ENCODE data around the gene RALGAPA1. TPM values are rescaled to one million over a fixed set of nuclear protein-coding genes. Genes with fewer than 3 reads are reported as not detected.
"Not testable (repeated sequence)": the region's sequence is repeated elsewhere in the genome, so short reads cannot be mapped to it uniquely, and the experiment has no call there.

Gene RALGAPA1
- total and polyA plus RNA-seq, 2 experiments from 2014 or later, result 19.2 to 41.6 TPM

- peaks cover 32% of the 10 kb centered on the region for H3K79me2 ChIP-seq
- H3K9me3 ChIP-seq (ENCODE audit: low read depth), result no peaks in the 10 kb centered on the region
- DNase-seq (ENCODE audit: low spot score), result no peak
- no peaks in the 10 kb centered on the region for H3K27me3 ChIP-seq
- TF ChIP-seq, protein P1, sequence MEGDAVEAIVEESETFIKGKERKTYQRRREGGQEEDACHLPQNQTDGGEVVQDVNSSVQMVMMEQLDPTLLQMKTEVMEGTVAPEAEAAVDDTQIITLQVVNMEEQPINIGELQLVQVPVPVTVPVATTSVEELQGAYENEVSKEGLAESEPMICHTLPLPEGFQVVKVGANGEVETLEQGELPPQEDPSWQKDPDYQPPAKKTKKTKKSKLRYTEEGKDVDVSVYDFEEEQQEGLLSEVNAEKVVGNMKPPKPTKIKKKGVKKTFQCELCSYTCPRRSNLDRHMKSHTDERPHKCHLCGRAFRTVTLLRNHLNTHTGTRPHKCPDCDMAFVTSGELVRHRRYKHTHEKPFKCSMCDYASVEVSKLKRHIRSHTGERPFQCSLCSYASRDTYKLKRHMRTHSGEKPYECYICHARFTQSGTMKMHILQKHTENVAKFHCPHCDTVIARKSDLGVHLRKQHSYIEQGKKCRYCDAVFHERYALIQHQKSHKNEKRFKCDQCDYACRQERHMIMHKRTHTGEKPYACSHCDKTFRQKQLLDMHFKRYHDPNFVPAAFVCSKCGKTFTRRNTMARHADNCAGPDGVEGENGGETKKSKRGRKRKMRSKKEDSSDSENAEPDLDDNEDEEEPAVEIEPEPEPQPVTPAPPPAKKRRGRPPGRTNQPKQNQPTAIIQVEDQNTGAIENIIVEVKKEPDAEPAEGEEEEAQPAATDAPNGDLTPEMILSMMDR (IDR thresholded peaks at IDR 0.05; ENCODE audit: poor library complexity), result no peak
- TF ChIP-seq EZH2phosphoT487 (IDR thresholded peaks at IDR 0.05; ENCODE audit: low read depth, severe bottlenecking, unreplicated experiment), result no peak
- no peak for TF ChIP-seq EZH2 (IDR thresholded peaks at IDR 0.05; ENCODE audit: borderline replicate concordance)
- no peaks in the 10 kb centered on the region for H3K9me2 ChIP-seq (replicated peaks; ENCODE audit: insufficient read depth)
- peak overlapping the region; percentile 95 for H3K27ac ChIP-seq
- peak overlapping the region; percentile 93 for H2AFZ ChIP-seq
- peak overlapping the region; percentile 55 for H3K4me3 ChIP-seq
- no peaks in the 10 kb centered on the region for H3K4me1 ChIP-seq (ENCODE audit: insufficient read depth)
- 3% methylated on average over 11 of the region's 11 CpGs for WGBS (ENCODE audit: low lambda C conversion rate, missing lambda C conversion rate)
- no peaks in the 10 kb centered on the region for H4K20me1 ChIP-seq (ENCODE audit: insufficient read depth, poor library complexity, severe bottlenecking)
- H3K4me2 ChIP-seq, result peak overlapping the region; percentile 85
- H3K36me3 ChIP-seq (replicated peaks; ENCODE audit: insufficient read depth, low read depth), result no peaks in the 10 kb centered on the region
These were observed 17.9 kb upstream of the RALGAPA1 start for GRCh38 chr14:35826952-35827416.

GRCh38 chr14:35826218-35826951 is 17.3 kb upstream of the RALGAPA1 start, which contains the start of gene BRMS1L:
Gene BRMS1L (plus strand): TSS chr14:35826338. CDS start chr14:35826517, 179 bp downstream.
- Histone ChIP-seq H2AFZ (peak within 1 kb of the TSS; percentile 93), H3K36me3 (replicated peaks; ENCODE audit: insufficient read depth, low read depth) (no peaks in the 10 kb centered on the region), H3K9me3 (ENCODE audit: low read depth) (no peaks in the 10 kb centered on the region), H3K27me3 (no peaks in the 10 kb centered on the region), H3K9me2 (replicated peaks; ENCODE audit: insufficient read depth) (no peaks in the 10 kb centered on the region), H3K4me2 (peak within 1 kb of the TSS; percentile 85), H3K27ac (peak within 1 kb of the TSS; percentile 95), H3K4me1 (ENCODE audit: insufficient read depth) (no peaks in the 10 kb centered on the region), H3K4me3 (peak within 1 kb of the TSS; percentile 55), H3K79me2 (peaks cover 32% of the 10 kb centered on the region), H4K20me1 (ENCODE audit: insufficient read depth, poor library complexity, severe bottlenecking) (no peaks in the 10 kb centered on the region)
- peak; percentile 98 for DNase-seq (ENCODE audit: low spot score)
- TF ChIP-seq EZH2 (IDR thresholded peaks at IDR 0.05; ENCODE audit: borderline replicate concordance) (no peak), EZH2phosphoT487 (IDR thresholded peaks at IDR 0.05; ENCODE audit: low read depth, severe bottlenecking, unreplicated experiment) (no peak)
- TF ChIP-seq, protein P1 (IDR thresholded peaks at IDR 0.05; ENCODE audit: poor library complexity), result no peak
- WGBS (ENCODE audit: low lambda C conversion rate, missing lambda C conversion rate), result under 1% methylated on average over 50 of the region's 70 CpGs

DNA sequence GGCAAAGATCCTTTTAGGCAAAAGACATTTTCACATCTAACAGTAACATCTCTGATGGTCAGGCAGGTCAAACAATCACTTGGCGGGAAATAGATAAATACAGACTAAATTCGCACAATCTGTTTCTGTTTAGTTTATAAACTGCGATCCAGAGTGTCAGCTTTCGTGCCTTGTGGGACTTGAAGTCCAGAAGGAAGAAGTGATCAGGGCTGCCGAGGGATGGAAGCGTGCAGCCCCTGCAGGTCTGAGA is 16.8 kb upstream of the RALGAPA1 start:
- Histone ChIP-seq H3K36me3 (replicated peaks; ENCODE audit: insufficient read depth, low read depth) (no peaks in the 10 kb centered on the region), H3K9me3 (ENCODE audit: low read depth) (no peaks in the 10 kb centered on the region), H3K79me2 (peaks cover 29% of the 10 kb centered on the region), H2AFZ (peak overlapping the region; percentile 16), H4K20me1 (ENCODE audit: insufficient read depth, poor library complexity, severe bottlenecking) (no peaks in the 10 kb centered on the region), H3K4me2 (peak overlapping the region; percentile 65), H3K9me2 (replicated peaks; ENCODE audit: insufficient read depth) (no peaks in the 10 kb centered on the region), H3K4me1 (ENCODE audit: insufficient read depth) (no peaks in the 10 kb centered on the region), H3K27me3 (no peaks in the 10 kb centered on the region), H3K27ac (peak overlapping the region; percentile 12), H3K4me3 (peak overlapping the region; percentile 9)
- TF ChIP-seq EZH2phosphoT487 (IDR thresholded peaks at IDR 0.05; ENCODE audit: low read depth, severe bottlenecking, unreplicated experiment) (no peak), EZH2 (IDR thresholded peaks at IDR 0.05; ENCODE audit: borderline replicate concordance) (no peak)
- TF ChIP-seq, protein P1 (IDR thresholded peaks at IDR 0.05; ENCODE audit: poor library complexity), result no peak
- WGBS (ENCODE audit: low lambda C conversion rate, missing lambda C conversion rate), result under 1% methylated on average over 6 of the region's 6 CpGs
- no peak for DNase-seq (ENCODE audit: low spot score)

DNA sequence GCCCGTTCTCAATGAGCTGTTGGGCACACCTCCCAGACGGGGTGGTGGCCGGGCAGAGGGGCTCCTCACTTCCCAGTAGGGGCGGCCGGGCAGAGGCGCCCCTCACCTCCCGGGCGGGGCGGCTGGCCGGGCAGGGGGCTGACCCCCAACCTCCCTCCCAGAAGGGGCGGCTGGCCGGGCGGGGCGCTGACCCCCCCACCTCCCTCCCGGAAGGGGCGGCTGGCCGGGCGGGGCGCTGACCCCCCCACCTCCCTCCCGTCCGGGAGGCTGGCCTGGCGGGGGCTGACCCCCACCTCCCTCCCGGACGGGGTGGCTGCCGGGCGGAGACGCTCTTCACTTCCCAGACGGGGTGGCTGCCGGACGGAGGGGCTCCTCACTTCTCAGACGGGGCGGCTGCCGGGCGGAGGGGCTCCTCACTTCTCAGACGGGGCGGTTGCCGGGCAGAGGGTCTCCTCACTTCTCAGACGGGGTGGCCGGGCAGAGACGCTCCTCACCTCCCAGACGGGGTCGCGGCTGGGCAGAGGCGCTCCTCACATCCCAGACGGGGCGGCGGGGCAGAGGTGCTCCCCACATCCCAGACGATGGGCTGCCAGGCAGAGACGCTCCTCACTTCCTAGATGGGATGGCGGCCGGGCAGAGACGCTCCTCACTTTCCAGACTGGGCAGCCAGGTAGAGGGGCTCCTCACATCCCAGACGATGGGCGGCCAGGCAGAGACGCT is 15.5 kb upstream of the RALGAPA1 start:
- not testable (repeated sequence) for H3K27ac ChIP-seq; H3K4me2 ChIP-seq; H3K9me2 ChIP-seq (replicated peaks; ENCODE audit: insufficient read depth); H2AFZ ChIP-seq; H3K9me3 ChIP-seq (ENCODE audit: low read depth); H3K36me3 ChIP-seq (replicated peaks; ENCODE audit: insufficient read depth, low read depth); H3K27me3 ChIP-seq; DNase-seq (ENCODE audit: low spot score); H3K4me1 ChIP-seq (ENCODE audit: insufficient read depth); H3K4me3 ChIP-seq; H4K20me1 ChIP-seq (ENCODE audit: insufficient read depth, poor library complexity, severe bottlenecking)
- no CpG with 5 or more reads among the region's 55 CpGs for WGBS (ENCODE audit: low lambda C conversion rate, missing lambda C conversion rate)
- peaks cover 25% of the 10 kb centered on the region for H3K79me2 ChIP-seq

Data from hepatocyte (in vitro differentiated cells).